22Rv1 (cell line): Measurements from ENCODE around the gene ECI2.

Source experiments
- CTCF ChIP-seq: fragments of 450-650 bp; IDR thresholded peaks from 2 replicates; pipeline ENCODE4 v1.5.1; 2017; ENCODE audit warnings: mild to moderate bottlenecking
- ZFX ChIP-seq: fragments of 450-650 bp; IDR thresholded peaks from 2 replicates; pipeline ENCODE4 v1.6.1; 2017; ENCODE audit warnings: antibody characterized with exemption, borderline replicate concordance

- no peak for TF ChIP-seq CTCF
- no peak for TF ChIP-seq ZFX
Observed at GRCh38 chr6:4145083-4145482, 9.7 kb upstream of the ECI2 start.
